Transverse colon (tissue), 3 donors: Measurements from ENCODE around the gene JADE3.

Source experiments
- EP300 ChIP-seq: sonication (generic); formaldehyde crosslinking; IDR thresholded peaks from one replicate; pipeline ENCODE4 v1.6.1; 2017; ENCODE audit warnings: antibody characterized with exemption, low read depth
- POLR2A ChIP-seq: fragments of 450-650 bp; IDR thresholded peaks from one replicate; pipeline ENCODE4 v1.6.1; 2016; ENCODE audit warnings: antibody characterized with exemption, mild to moderate bottlenecking, moderate library complexity
- TF ChIP-seq, protein P1 (sequence below), 5 experiments: fragments of 200-600 bp in 3 of 5; fragments of 450-650 bp in 2 of 5; sonication (generic) in 3 of 5; IDR thresholded peaks; 1 replicate in 2 of 5; 2 replicates in 3 of 5; pipeline ENCODE4 v1.5.1; 2016 to 2017; ENCODE audit warnings: antibody characterized with exemption in 5 of 5, inconsistent platforms in 3 of 5, mild to moderate bottlenecking in 2 of 5, moderate library complexity in 1 of 5

DNA sequence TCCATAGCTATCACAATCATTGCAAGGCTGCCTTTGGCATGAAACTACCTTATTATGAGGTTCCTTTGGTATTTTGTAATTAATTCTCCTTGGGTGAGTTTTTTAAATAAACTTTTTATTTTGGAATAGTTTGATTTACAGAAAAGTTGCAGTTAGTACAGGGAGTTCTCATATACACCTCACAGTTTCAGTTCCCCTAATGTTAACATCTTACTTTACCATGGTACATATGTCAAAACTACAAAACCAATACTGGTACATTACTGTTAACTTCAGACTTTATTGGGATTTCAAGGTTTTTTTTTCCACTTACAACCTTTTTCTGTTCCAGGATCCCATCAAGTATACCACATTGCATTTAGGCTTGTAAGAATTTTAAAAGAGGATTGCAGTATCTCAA lies 114.0 kb downstream of the JADE3 start:
- TF ChIP-seq, protein P1, sequence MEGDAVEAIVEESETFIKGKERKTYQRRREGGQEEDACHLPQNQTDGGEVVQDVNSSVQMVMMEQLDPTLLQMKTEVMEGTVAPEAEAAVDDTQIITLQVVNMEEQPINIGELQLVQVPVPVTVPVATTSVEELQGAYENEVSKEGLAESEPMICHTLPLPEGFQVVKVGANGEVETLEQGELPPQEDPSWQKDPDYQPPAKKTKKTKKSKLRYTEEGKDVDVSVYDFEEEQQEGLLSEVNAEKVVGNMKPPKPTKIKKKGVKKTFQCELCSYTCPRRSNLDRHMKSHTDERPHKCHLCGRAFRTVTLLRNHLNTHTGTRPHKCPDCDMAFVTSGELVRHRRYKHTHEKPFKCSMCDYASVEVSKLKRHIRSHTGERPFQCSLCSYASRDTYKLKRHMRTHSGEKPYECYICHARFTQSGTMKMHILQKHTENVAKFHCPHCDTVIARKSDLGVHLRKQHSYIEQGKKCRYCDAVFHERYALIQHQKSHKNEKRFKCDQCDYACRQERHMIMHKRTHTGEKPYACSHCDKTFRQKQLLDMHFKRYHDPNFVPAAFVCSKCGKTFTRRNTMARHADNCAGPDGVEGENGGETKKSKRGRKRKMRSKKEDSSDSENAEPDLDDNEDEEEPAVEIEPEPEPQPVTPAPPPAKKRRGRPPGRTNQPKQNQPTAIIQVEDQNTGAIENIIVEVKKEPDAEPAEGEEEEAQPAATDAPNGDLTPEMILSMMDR (IDR thresholded peaks at IDR 0.05), result no peak
- TF ChIP-seq POLR2A (no peak), EP300 (no peak)
